Stimulated activated CD8-positive, alpha-beta memory T cell treated with anti-CD3 and anti-CD28 coated beads, Interleukin-7, amount 100 ng/mL, for 24 hours (primary cell): ENCODE data around the gene EGLN2.
A peak's percentile ranks its signal among the peaks of the same experiment; 100 is the strongest.
"Not testable (repeated sequence)": the region's sequence is repeated elsewhere in the genome, so short reads cannot be mapped to it uniquely, and the experiment has no call there.

Experiments
- DNase-seq: peaks from one replicate; pipeline ENCODE4 v3.0.0-alpha.2; 2020; ENCODE audit warnings: low read depth

Gene EGLN2

GRCh38 chr19:40776932-40777644 is 21.9 kb upstream of the EGLN2 start:
- DNase-seq: peak; percentile 67

- no peak for DNase-seq
Measured at GRCh38 chr19:40777645-40777936, 21.4 kb upstream of the EGLN2 start.

GRCh38 chr19:40777937-40778705 is 20.9 kb upstream of the EGLN2 start, which contains the start of gene RAB4B:
TSS of gene RAB4B (plus strand) at chr19:40778247. CDS start at chr19:40778376, 129 bp downstream.
- peak; percentile 99 for DNase-seq

GRCh38 chr19:40778706-40779284 is 20.2 kb upstream of the EGLN2 start:
- DNase-seq: no peak

GRCh38 chr19:40780582-40780981 is 18.4 kb upstream of the EGLN2 start:
- no peak for DNase-seq

GRCh38 chr19:40781140-40781539 is 17.9 kb upstream of the EGLN2 start:
- DNase-seq: no peak

- DNase-seq: no peak
Measured at GRCh38 chr19:40783711-40784110, 15.3 kb upstream of the EGLN2 start.

- not testable (repeated sequence) for DNase-seq
Measured at GRCh38 chr19:40784146-40784545, 14.8 kb upstream of the EGLN2 start.

- DNase-seq: no peak
Measured at GRCh38 chr19:40785526-40785925, 13.5 kb upstream of the EGLN2 start.

- DNase-seq: no peak
Measured at GRCh38 chr19:40786060-40787037, 12.6 kb upstream of the EGLN2 start.

GRCh38 chr19:40791349-40791748 is 7.6 kb upstream of the EGLN2 start:
- no peak for DNase-seq

GRCh38 chr19:40791996-40792395 is 7.0 kb upstream of the EGLN2 start:
- DNase-seq: no peak

GRCh38 chr19:40797166-40797962 is 1.6 kb upstream of the EGLN2 start:
- DNase-seq: no peak

- no peak for DNase-seq
Measured at GRCh38 chr19:40797963-40798682, 868 bp upstream of the EGLN2 start.

- DNase-seq: no peak
Measured at GRCh38 chr19:40799558-40800338, 757 bp downstream of the EGLN2 start.

GRCh38 chr19:40800339-40800996 is 1.5 kb downstream of the EGLN2 start:
- no peak for DNase-seq

GRCh38 chr19:40800997-40801377 is 2.0 kb downstream of the EGLN2 start:
- no peak for DNase-seq

GRCh38 chr19:40801426-40802299 is 2.7 kb downstream of the EGLN2 start:
- DNase-seq: no peak
